PC-9 (cell line): ENCODE measurements around the gene OTOP2. TPM values are rescaled to one million over a fixed set of nuclear protein-coding genes. Genes with fewer than 3 reads are reported as not detected.
A peak's percentile ranks its signal among the peaks of the same experiment; 100 is the strongest.

Experiments
- BruUV-seq: library from RNA; stranded (reverse); fragments of 400-500 nt; replicated peaks from 2 replicates; lab custom pipeline; 2021; lab: Mats Ljungman, UMichigan
- CTCF ChIA-PET: fragments of 300-600 bp; sonication (Branson Sonifier 250); formaldehyde crosslinking; loops from one replicate; lab custom pipeline; 2022; ENCODE audit warnings: antibody characterized with exemption; lab: Charles Lee
- POLR2A ChIA-PET: fragments of 300-600 bp; sonication (Branson Sonifier 250); formaldehyde crosslinking; loops from one replicate; lab custom pipeline; 2022; ENCODE audit warnings: antibody characterized with exemption; ENCODE audit not compliant: unreplicated experiment; lab: Charles Lee
- DNase-seq, 2 experiments: peaks; one replicate each; pipeline versions ENCODE4 v3.0.0 to v3.0.0-alpha.2; 2015 to 2022; ENCODE audit warnings: mixed read lengths in 1 of 2
- H2AFZ ChIP-seq: fragments of 200-600 bp; sonication (generic); 2 replicates; pipeline ENCODE4 v1.8.1; 2017; ENCODE audit warnings: antibody characterized with exemption
- H3F3A ChIP-seq: fragments of 200-600 bp; sonication (generic); 2 replicates; pipeline ENCODE4 v1.8.1; 2017; ENCODE audit warnings: antibody characterized with exemption, mild to moderate bottlenecking, low read depth; ENCODE audit not compliant: insufficient read depth
- H3K27ac ChIP-seq: fragments of 200-600 bp; sonication (generic); 2 replicates; pipeline ENCODE4 v1.6.1; 2016; ENCODE audit warnings: mixed run types
- H3K27me3 ChIP-seq: fragments of 200-600 bp; sonication (generic); 2 replicates; pipeline ENCODE4 v1.6.1; 2016; ENCODE audit warnings: low read depth, mixed run types; ENCODE audit not compliant: insufficient read depth
- H3K36me3 ChIP-seq: fragments of 200-600 bp; sonication (generic); 2 replicates; pipeline ENCODE4 v1.6.1; 2016; ENCODE audit warnings: low read depth, mixed run types
- H3K4me1 ChIP-seq: fragments of 200-600 bp; sonication (generic); replicated peaks from 2 replicates; pipeline ENCODE4 v1.6.1; 2016; ENCODE audit warnings: mixed run types; ENCODE audit not compliant: insufficient read depth
- H3K4me2 ChIP-seq: fragments of 200-600 bp; sonication (generic); 2 replicates; pipeline ENCODE4 v1.6.1; 2017; ENCODE audit warnings: mixed run types
- H3K4me3 ChIP-seq: fragments of 200-600 bp; sonication (generic); 2 replicates; pipeline ENCODE4 v1.6.1; 2016; ENCODE audit warnings: mixed run types
- H3K79me2 ChIP-seq: fragments of 200-600 bp; sonication (generic); 2 replicates; pipeline ENCODE4 v1.6.1; 2017; ENCODE audit warnings: low read depth, mixed run types
- H3K9me2 ChIP-seq: fragments of 200-600 bp; sonication (generic); 2 replicates; pipeline ENCODE4 v1.8.1; 2017; ENCODE audit warnings: mild to moderate bottlenecking; ENCODE audit not compliant: insufficient read depth
- H3K9me3 ChIP-seq: fragments of 200-600 bp; sonication (generic); 2 replicates; pipeline ENCODE4 v1.8.1; 2016; ENCODE audit warnings: low read depth; ENCODE audit not compliant: insufficient read depth
- H4K20me1 ChIP-seq: fragments of 200-600 bp; sonication (generic); 2 replicates; pipeline ENCODE4 v1.8.1; 2017; ENCODE audit not compliant: insufficient read depth
- CTCF ChIP-seq: fragments of 200-600 bp; sonication (generic); conservative IDR thresholded peaks from 2 replicates; pipeline ENCODE4 v1.6.1; 2017; ENCODE audit warnings: mixed run types, antibody characterized with exemption, mild to moderate bottlenecking, moderate library complexity
- EZH2 ChIP-seq: fragments of 200-600 bp; sonication (generic); IDR thresholded peaks from 2 replicates; pipeline ENCODE4 v1.8.0; 2017; ENCODE audit warnings: antibody characterized with exemption, low read depth
- intact Hi-C: fragments of 100-400 bp; cut with micrococcal nuclease; formaldehyde crosslinking; loops from one replicate; pipeline ENCODE4 v1.10.0; 2022; ENCODE audit not compliant: unreplicated experiment
- total RNA-seq: library from RNA; stranded (reverse); gene quantifications from 2 replicates; pipeline ENCODE4 v1.2.3, GENCODE V29; 2021

The OTOP2 gene
- total RNA-seq, 1 experiment from 2014 or later = not detected

- peak within 1 kb of the TSS; percentile 96 for H3K4me3 ChIP-seq
- intact Hi-C loops = no loop called here
- H3F3A ChIP-seq = peaks cover 9% of the 10 kb centered on the region; the same call in 1 of the 2 replicates
- CTCF ChIA-PET = interaction anchor here (0.7 to 1.1 kb wide), 4 partner anchors 12 to 231 kb away, joined by 3 to 20 read pairs (median 5); no protein-coding TSS in a partner anchor
- H2AFZ ChIP-seq = peak within 1 kb of the TSS; percentile 90
- BruUV-seq = no TSS peak
- H3K4me2 ChIP-seq = peak within 1 kb of the TSS; percentile 85
- no peak within 1 kb of the TSS for H3K27ac ChIP-seq
- H3K9me2 ChIP-seq = no peaks in the 10 kb centered on the region
- no peaks in the 10 kb centered on the region for H3K36me3 ChIP-seq
- H4K20me1 ChIP-seq = no peaks in the 10 kb centered on the region
- H3K9me3 ChIP-seq = no peaks in the 10 kb centered on the region
- POLR2A ChIA-PET = interaction anchor here (0.6 to 1.1 kb wide), 2 partner anchors 15 to 119 kb away, joined by 5 to 12 read pairs; partner anchors contain the start of gene CDR2L
- H3K27me3 ChIP-seq = 0 out of 2 replicates have a peak, but pooled peaks cover 3% of the 10 kb centered on the region
- peak; percentile 60 to 62 for DNase-seq
- peaks cover 43% of the 10 kb centered on the region for H3K4me1 ChIP-seq
- peaks cover 34% of the 10 kb centered on the region for H3K79me2 ChIP-seq
- no peak for TF ChIP-seq CTCF
- no peak for TF ChIP-seq EZH2
These were observed 48.3 kb downstream of the OTOP2 start, which contains the start of gene HID1 for GRCh38 chr17:74972107-74972972. TSS of gene HID1 (minus strand) at chr17:74972759. CDS start at chr17:74972656, 103 bp downstream.

GRCh38 chr17:74972973-74973328 lies 48.9 kb downstream of the OTOP2 start:
- peak overlapping the region; percentile 85 for H3K4me2 ChIP-seq
- H3K9me3 ChIP-seq = no peaks in the 10 kb centered on the region
- H3K79me2 ChIP-seq = peaks cover 30% of the 10 kb centered on the region
- H3K27ac ChIP-seq = no peak overlapping the region
- ChIA-PET POLR2A (interaction anchor here (1.1 kb wide), 1 partner anchor 15 kb away, joined by 5 read pairs; the partner anchor contains the start of gene CDR2L), CTCF (interaction anchor here (0.9 kb wide), 1 partner anchor 230 kb away, joined by 20 read pairs; no protein-coding TSS in a partner anchor)
- H3K4me3 ChIP-seq = peak overlapping the region; percentile 96; the same call in 1 of the 2 replicates
- no peaks in the 10 kb centered on the region for H4K20me1 ChIP-seq
- DNase-seq = no peak
- no peak overlapping the region for H2AFZ ChIP-seq
- no peaks in the 10 kb centered on the region for H3K9me2 ChIP-seq
- no peaks in the 10 kb centered on the region for H3K36me3 ChIP-seq
- H3F3A ChIP-seq = peaks cover 9% of the 10 kb centered on the region; the same call in 1 of the 2 replicates
- H3K27me3 ChIP-seq = 0 out of 2 replicates have a peak, but pooled peaks cover 3% of the 10 kb centered on the region
- no TSS peak for BruUV-seq
- H3K4me1 ChIP-seq = peaks cover 38% of the 10 kb centered on the region
- intact Hi-C loops = no loop called here
- TF ChIP-seq CTCF (no peak), EZH2 (no peak)

- TF ChIP-seq CTCF (no peak), EZH2 (no peak)
- no peaks in the 10 kb centered on the region for H3K9me2 ChIP-seq
- H2AFZ ChIP-seq = no peak overlapping the region
- no peak overlapping the region for H3K4me2 ChIP-seq
- intact Hi-C loops = no loop called here
- peaks cover 9% of the 10 kb centered on the region; the same call in 1 of the 2 replicates for H3F3A ChIP-seq
- no TSS peak for BruUV-seq
- ChIA-PET POLR2A (no interaction called here), CTCF (interaction anchor here (0.6 kb wide), 1 partner anchor 15 kb away, joined by 3 read pairs; no protein-coding TSS in a partner anchor)
- no peaks in the 10 kb centered on the region for H4K20me1 ChIP-seq
- H3K4me3 ChIP-seq = no peak overlapping the region
- H3K79me2 ChIP-seq = peaks cover 8% of the 10 kb centered on the region
- H3K27me3 ChIP-seq = 0 out of 2 replicates have a peak, but pooled peaks cover 3% of the 10 kb centered on the region
- DNase-seq = no peak
- H3K4me1 ChIP-seq = peaks cover 9% of the 10 kb centered on the region
- no peaks in the 10 kb centered on the region for H3K36me3 ChIP-seq
- no peaks in the 10 kb centered on the region for H3K9me3 ChIP-seq
- H3K27ac ChIP-seq = no peak overlapping the region
These were observed 51.9 kb downstream of the OTOP2 start for GRCh38 chr17:74975943-74976342.
